GM12864 (cell line): ENCODE data around the gene AOX1.

Experiments
- DNase-seq: peaks from one replicate; pipeline ENCODE4 v3.0.0-alpha.2; 2011; ENCODE audit warnings: low read depth
- H3K4me3 ChIP-seq: 2 replicates; pipeline ENCODE4 v1.5.1; 2011; ENCODE audit warnings: mild to moderate bottlenecking, low read depth, low read length, control low read depth
- CTCF ChIP-seq: IDR thresholded peaks from 2 replicates; pipeline ENCODE4 v1.5.1; 2011; ENCODE audit warnings: low read depth, mild to moderate bottlenecking, moderate library complexity, low read length, control low read depth, inconsistent platforms; ENCODE audit errors: missing control alignments

The AOX1 gene

DNA sequence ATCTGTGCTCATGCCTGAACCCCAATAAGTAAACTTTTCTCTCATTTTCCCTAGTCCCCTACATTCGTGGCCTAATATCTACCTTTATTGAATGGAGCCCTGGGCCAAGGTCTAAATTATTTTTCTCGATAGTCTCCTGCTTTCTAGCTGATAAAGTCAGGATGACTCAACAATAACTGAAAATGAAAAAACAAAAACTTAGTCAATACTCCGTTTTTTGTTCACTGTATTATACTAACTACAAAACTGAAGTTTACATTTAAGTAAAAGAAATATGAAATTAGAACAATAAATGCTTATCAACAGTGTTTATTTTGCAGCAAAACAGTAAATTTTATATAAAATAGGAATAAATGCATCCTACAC is 32.2 kb downstream of the AOX1 start:
- no peak for DNase-seq
- no peak for TF ChIP-seq CTCF
- no peak overlapping the region for H3K4me3 ChIP-seq

- no peak for TF ChIP-seq CTCF
- no peak for DNase-seq
- no peak overlapping the region for H3K4me3 ChIP-seq
These were observed 32.8 kb downstream of the AOX1 start for GRCh38 chr2:200618590-200619021.

- no peak overlapping the region for H3K4me3 ChIP-seq
- no peak for TF ChIP-seq CTCF
- DNase-seq = no peak
These were observed 33.5 kb downstream of the AOX1 start for GRCh38 chr2:200619279-200619678.

- TF ChIP-seq CTCF = no peak
- no peak overlapping the region for H3K4me3 ChIP-seq
- DNase-seq = no peak
These were observed 35.0 kb downstream of the AOX1 start for GRCh38 chr2:200620606-200621390.

DNA sequence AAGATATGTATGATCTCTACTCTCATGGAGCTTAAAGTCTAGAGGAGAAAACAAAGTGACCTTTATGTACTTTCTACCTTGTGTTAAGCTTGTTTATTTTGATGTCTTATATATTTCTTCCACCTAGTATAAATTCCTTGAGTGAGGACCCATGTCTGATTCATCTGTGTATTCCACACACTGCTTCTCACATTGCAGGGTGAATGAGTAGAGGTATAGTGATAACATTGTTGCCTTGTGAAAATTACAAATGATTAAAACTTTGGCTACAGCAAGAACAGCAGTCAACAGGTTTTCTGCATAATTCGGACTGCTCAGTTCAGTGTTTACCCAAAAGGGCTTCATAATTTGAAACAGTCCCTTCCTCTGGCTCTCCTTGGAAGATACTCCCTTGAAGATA is 36.3 kb downstream of the AOX1 start:
- no peak for DNase-seq
- TF ChIP-seq CTCF = no peak
- H3K4me3 ChIP-seq = no peak overlapping the region

DNA sequence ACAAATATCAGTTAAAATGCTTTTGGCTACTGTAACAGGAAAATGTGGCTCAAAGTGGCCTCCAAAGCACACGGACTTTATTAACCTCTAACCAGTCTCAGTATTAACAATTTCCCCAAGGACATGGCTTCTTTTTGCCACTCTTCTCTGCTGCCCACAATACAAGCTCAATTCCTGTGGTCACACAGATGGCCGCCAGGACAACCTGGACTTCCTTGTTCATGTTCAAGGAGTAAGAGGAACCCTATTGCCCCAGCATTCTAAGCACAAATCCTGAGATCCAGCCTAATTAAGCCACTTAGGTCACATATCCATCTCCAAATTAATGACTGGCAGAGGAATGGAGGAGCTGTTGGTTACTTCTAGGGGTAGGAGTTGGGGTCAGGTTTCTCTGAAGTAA is 38.2 kb downstream of the AOX1 start:
- H3K4me3 ChIP-seq = no peak overlapping the region
- no peak for TF ChIP-seq CTCF

DNA sequence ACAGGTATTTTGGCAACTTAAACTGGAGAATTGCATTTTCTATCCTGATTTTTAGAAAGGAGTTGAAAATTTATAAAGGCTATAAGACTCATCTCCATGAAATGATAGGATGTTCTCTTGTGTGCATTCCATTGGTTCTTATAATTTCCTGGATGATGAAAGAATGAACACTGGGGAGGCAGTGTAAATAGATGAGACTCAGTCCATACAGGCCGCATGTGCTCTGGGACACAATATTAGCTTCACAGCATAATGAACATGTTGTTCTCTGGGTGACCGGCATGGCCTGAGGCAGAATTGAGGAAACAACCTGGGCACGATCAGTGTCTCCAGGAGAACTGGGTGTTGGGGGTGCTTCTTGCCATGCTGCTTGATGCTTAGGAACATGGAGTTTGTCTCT is 38.8 kb downstream of the AOX1 start:
- TF ChIP-seq CTCF = no peak
- H3K4me3 ChIP-seq = no peak overlapping the region
- no peak for DNase-seq

More for the DNA sequence above, 38.2 kb downstream of the AOX1 start:
- no peak for DNase-seq
